K562 (cell line): ENCODE data around the gene SOX15. TPM values are rescaled to one million over a fixed set of nuclear protein-coding genes. Genes with fewer than 3 reads are reported as not detected.

Experiments
- CCAR2 ChIP-seq: fragments of 200-400 bp; formaldehyde crosslinking; IDR thresholded peaks from 2 replicates; pipeline ENCODE4 v1.6.1; 2017; ENCODE audit warnings: mild to moderate bottlenecking, low read depth, low read length
- CHCHD3 ChIP-seq: fragments of 250-450 bp; sonication (Bioruptor Pico); IDR thresholded peaks from 2 replicates; pipeline ENCODE4 v2.1.2; 2022; ENCODE audit warnings: mild to moderate bottlenecking
- CTBP1 ChIP-seq: fragments of 450-650 bp; IDR thresholded peaks from 2 replicates; pipeline ENCODE4 v1.6.1; 2016; ENCODE audit warnings: borderline replicate concordance
- DDX20 ChIP-seq: fragments of 450-650 bp; IDR thresholded peaks from 2 replicates; pipeline ENCODE4 v1.6.1; 2016; ENCODE audit warnings: missing genetic modification characterization, low read depth, mild to moderate bottlenecking, missing compliant biosample characterization, moderate library complexity
- EP300 ChIP-seq: IDR thresholded peaks from 2 replicates; pipeline ENCODE4 v1.6.1; 2012; ENCODE audit warnings: low read length, improper control_type of control experiment
- FIP1L1 ChIP-seq: fragments of 200-400 bp; formaldehyde crosslinking; IDR thresholded peaks from 2 replicates; pipeline ENCODE4 v1.6.1; 2018; ENCODE audit warnings: mild to moderate bottlenecking, low read depth, low read length; ENCODE audit not compliant: poor library complexity, severe bottlenecking
- HMGXB4 ChIP-seq: sonication (generic); formaldehyde crosslinking; IDR thresholded peaks from 2 replicates; pipeline ENCODE4 v1.8.1; 2023; ENCODE audit warnings: mild to moderate bottlenecking, missing genetic modification reagents
- KDM1A ChIP-seq, 2 experiments: fragments of 450-650 bp; IDR thresholded peaks; 2 replicates each; pipeline ENCODE4 v1.6.1; 2016; ENCODE audit warnings: mild to moderate bottlenecking in 2 of 2
- MIER1 ChIP-seq: fragments of 450-650 bp; IDR thresholded peaks from 2 replicates; pipeline ENCODE4 v1.6.1; 2016; ENCODE audit warnings: antibody characterized with exemption, mild to moderate bottlenecking, low read depth
- PML ChIP-seq: IDR thresholded peaks from 2 replicates; pipeline ENCODE4 v1.6.1; 2012; ENCODE audit warnings: low read length, inconsistent platforms
- PREB ChIP-seq: sonication (generic); formaldehyde crosslinking; IDR thresholded peaks from 2 replicates; pipeline ENCODE4 v1.8.1; 2023; ENCODE audit warnings: mild to moderate bottlenecking, missing genetic modification reagents
- RBM14 ChIP-seq: fragments of 200-400 bp; formaldehyde crosslinking; IDR thresholded peaks from 2 replicates; pipeline ENCODE4 v1.6.1; 2018; ENCODE audit warnings: low read depth, mild to moderate bottlenecking, low read length, moderate library complexity, borderline replicate concordance; ENCODE audit not compliant: insufficient read depth
- SAFB2 ChIP-seq: fragments of 200-400 bp; formaldehyde crosslinking; IDR thresholded peaks from 2 replicates; pipeline ENCODE4 v1.6.1; 2018; ENCODE audit warnings: borderline replicate concordance, low read length, low read depth, moderate library complexity; ENCODE audit not compliant: severe bottlenecking
- SMARCB1 ChIP-seq: IDR thresholded peaks from 2 replicates; pipeline ENCODE4 v1.6.1; 2011; ENCODE audit warnings: improper control_type of control experiment, low read depth; ENCODE audit not compliant: insufficient read length
- SMARCE1 ChIP-seq: fragments of 450-650 bp; IDR thresholded peaks from 2 replicates; pipeline ENCODE4 v1.7.1; 2016; ENCODE audit warnings: mild to moderate bottlenecking
- SMC3 ChIP-seq: conservative IDR thresholded peaks from 2 replicates; pipeline ENCODE4 v1.6.1; 2011; ENCODE audit warnings: low read depth, low read length, improper control_type of control experiment; ENCODE audit not compliant: insufficient read depth
- SPI1 ChIP-seq: IDR thresholded peaks from 2 replicates; pipeline ENCODE4 v1.6.1; 2011; ENCODE audit warnings: low read depth, low read length, control low read depth, borderline replicate concordance
- TAF1 ChIP-seq: IDR thresholded peaks from 2 replicates; pipeline ENCODE4 v1.6.1; 2011; ENCODE audit warnings: mild to moderate bottlenecking, low read length, moderate library complexity; ENCODE audit not compliant: insufficient read depth, control insufficient read depth, severe bottlenecking; ENCODE audit errors: extremely low read depth
- TFAM ChIP-seq: fragments of 250-450 bp; sonication (Bioruptor Pico); conservative IDR thresholded peaks from 2 replicates; pipeline ENCODE4 v1.5.0; 2021; ENCODE audit warnings: mild to moderate bottlenecking, moderate library complexity
- YY1 ChIP-seq, 3 experiments: IDR thresholded peaks; 2 replicates each; pipeline ENCODE4 v1.6.1; 2011; ENCODE audit warnings: low read length in 2 of 3, mild to moderate bottlenecking in 2 of 3, moderate library complexity in 2 of 3, borderline replicate concordance in 1 of 3, control low read depth in 1 of 3, low read depth in 1 of 3; ENCODE audit not compliant: insufficient read depth in 3 of 3, insufficient replicate concordance in 2 of 3, control insufficient read depth in 1 of 3, insufficient read length in 1 of 3; ENCODE audit errors: extremely low read depth in 1 of 3
- ZNF212 ChIP-seq: fragments of 450-650 bp; formaldehyde crosslinking; IDR thresholded peaks from 2 replicates; pipeline ENCODE4 v1.4.0; 2020; ENCODE audit warnings: mild to moderate bottlenecking
- ZNF551 ChIP-seq: fragments of 250-450 bp; sonication (Bioruptor Pico); IDR thresholded peaks from 2 replicates; pipeline ENCODE4 v1.5.0; 2021; ENCODE audit warnings: mild to moderate bottlenecking, moderate library complexity
- ZNF668 ChIP-seq: fragments of 250-450 bp; sonication (Bioruptor Pico); IDR thresholded peaks from 2 replicates; pipeline ENCODE4 v1.8.0; 2022; ENCODE audit warnings: mild to moderate bottlenecking, inconsistent platforms
- polyA plus RNA-seq, 8 experiments: library from polyadenylated mRNA; depleted of rRNA in 4 of 8; stranded (reverse) in 5 of 8; unstranded in 3 of 8; fragments of >200 nt; fragmentation: Nextera tagmentation in 2 of 8; fragmentation: Illumina TruSeq in 1 of 8; extraction: Ambion mirVana in 2 of 8; extraction: Trizol in 1 of 8; gene quantifications; 2 replicates each; pipeline versions ENCODE4 v1.2.1 to v1.2.3, GENCODE V29; 2011 to 2014; ENCODE audit warnings: inconsistent platforms in 1 of 8, missing spikeins in 1 of 8
- total RNA-seq, 7 experiments: library from RNA; depleted of rRNA in 6 of 7; stranded (reverse); fragments of >200 nt in 6 of 7; fragmentation: Illumina TruSeq in 2 of 7; extraction: Trizol in 2 of 7; gene quantifications; 2 replicates each; pipeline versions ENCODE4 v1.2.1 to v1.2.3, GENCODE V29; 2011 to 2021; ENCODE audit warnings: low replicate concordance in 1 of 7

SOX15 gene
- total and polyA plus RNA-seq, 9 of the 15 experiments (the other 6 are each of a cell fraction or from before 2014, with no cell fraction given), result 0.07 to 0.33 (median 0.19) TPM; not detected in 5

GRCh38 chr17:7561028-7561575 lies 28.8 kb downstream of the SOX15 start (continued):
- no peak for TF ChIP-seq RBM14
- no peak for TF ChIP-seq PML
- no peak for TF ChIP-seq KDM1A (IDR thresholded peaks at IDR 0.05)
- peak; percentile 56; the same call in 1 of the 2 replicates for TF ChIP-seq HMGXB4 (CRISPR knock-in tag)
- TF ChIP-seq SMARCE1, result 0 out of 2 replicates have a peak, but pooled peaks have one; percentile 19
- TF ChIP-seq ZNF551 (CRISPR knock-in tag), result no peak
- TF ChIP-seq PREB (CRISPR knock-in tag), result no peak
- no peak for TF ChIP-seq SPI1
- no peak for TF ChIP-seq FIP1L1
- TF ChIP-seq ZNF212 (CRISPR knock-in tag), result no peak
- TF ChIP-seq CCAR2, result no peak
- TF ChIP-seq EP300, result no peak
- no peak for TF ChIP-seq YY1 (IDR thresholded peaks at IDR 0.05; ENCODE audit: borderline replicate concordance in 1 of 3, control insufficient read depth in 1 of 3, extremely low read depth in 1 of 3, insufficient read depth in 3 of 3, insufficient read length in 1 of 3, insufficient replicate concordance in 2 of 3, low read depth in 1 of 3, low read length in 2 of 3)
- TF ChIP-seq SAFB2, result no peak
- TF ChIP-seq TAF1, result no peak
- no peak for TF ChIP-seq ZNF668 (CRISPR knock-in tag)
- peak; percentile 63; the same call in 1 of the 2 replicates for TF ChIP-seq SMC3
- TF ChIP-seq CTBP1, result peak; percentile 9; the same call in 1 of the 2 replicates
- no peak for TF ChIP-seq CHCHD3
- TF ChIP-seq MIER1, result 0 out of 2 replicates have a peak, but pooled peaks have one; percentile 23
- no peak for TF ChIP-seq TFAM
- TF ChIP-seq SMARCB1, result no peak
- no peak for TF ChIP-seq DDX20 (tag)
